Measurements from ENCODE around the gene ATP8B1. TPM values are rescaled to one million over a fixed set of nuclear protein-coding genes. Genes with fewer than 3 reads are reported as not detected.

ATP8B1 gene
- total and polyA plus RNA-seq, 2 donors (not counting 1 experiment from before 2014, with no cell fraction given) = 109 to 125 TPM

GRCh38 chr18:57744211-57744694, 58.9 kb downstream of the ATP8B1 start:
- H3K27me3 ChIP-seq (ENCODE audit: control insufficient read depth, insufficient read depth, low read length) = no peaks in the 10 kb centered on the region
- no peak overlapping the region for H2AFZ ChIP-seq (ENCODE audit: low read length)
- peak overlapping the region in 1 of 4 experiments; percentile 11 for H3K4me3 ChIP-seq (replicated peaks in 1 of 4; ENCODE audit: control extremely low read depth in 1 of 4, insufficient read depth in 1 of 4, low read depth in 3 of 4, low read length in 4 of 4)
- no peak overlapping the region for H3K9ac ChIP-seq (ENCODE audit: insufficient read depth, low read length)
- H4K20me1 ChIP-seq (ENCODE audit: control insufficient read depth, extremely low read depth, insufficient read depth, low read length) = no peaks in the 10 kb centered on the region
- peak; percentile 53 to 85 for DNase-seq (ENCODE audit: low read depth in 2 of 2)
- peaks cover 7% of the 10 kb centered on the region for H3K4me1 ChIP-seq (ENCODE audit: control insufficient read depth, extremely low read depth, insufficient read depth, low read length)
- no peak overlapping the region for H3K4me2 ChIP-seq (ENCODE audit: extremely low read depth, insufficient read depth, low read length)
- H3K9me3 ChIP-seq (ENCODE audit: control insufficient read depth, insufficient read depth, low read depth, low read length) = no peaks in the 10 kb centered on the region
- H3K36me3 ChIP-seq (ENCODE audit: control insufficient read depth, insufficient read depth, low read length) = peaks cover 4% of the 10 kb centered on the region
- TF ChIP-seq EZH2 (IDR thresholded peaks at IDR 0.05; ENCODE audit: low read length, missing control alignments) = no peak
- no peak for TF ChIP-seq CTCF (conservative IDR thresholded peaks at IDR 0.05 in 1 of 2, IDR thresholded peaks at IDR 0.05 in 1 of 2; ENCODE audit: low read depth in 1 of 2, low read length in 2 of 2)
- peaks cover 92% of the 10 kb centered on the region for H3K79me2 ChIP-seq (ENCODE audit: control insufficient read depth, insufficient read depth, low read length)
- H3K27ac ChIP-seq (ENCODE audit: insufficient read depth, low read length) = no peak overlapping the region

GRCh38 chr18:57743008-57743407, 60.1 kb downstream of the ATP8B1 start:
- H3K9ac ChIP-seq (ENCODE audit: insufficient read depth, low read length) = no peak overlapping the region
- peaks cover 1% of the 10 kb centered on the region for H4K20me1 ChIP-seq (ENCODE audit: control insufficient read depth, extremely low read depth, insufficient read depth, low read length)
- H3K4me1 ChIP-seq (ENCODE audit: control insufficient read depth, extremely low read depth, insufficient read depth, low read length) = peaks cover 5% of the 10 kb centered on the region
- no peaks in the 10 kb centered on the region for H3K27me3 ChIP-seq (ENCODE audit: control insufficient read depth, insufficient read depth, low read length)
- H3K27ac ChIP-seq (ENCODE audit: insufficient read depth, low read length) = no peak overlapping the region
- H3K9me3 ChIP-seq (ENCODE audit: control insufficient read depth, insufficient read depth, low read depth, low read length) = no peaks in the 10 kb centered on the region
- H3K4me3 ChIP-seq (replicated peaks in 1 of 4; ENCODE audit: control extremely low read depth in 1 of 4, insufficient read depth in 1 of 4, low read depth in 3 of 4, low read length in 4 of 4) = no peak overlapping the region
- TF ChIP-seq CTCF (conservative IDR thresholded peaks at IDR 0.05 in 1 of 2, IDR thresholded peaks at IDR 0.05 in 1 of 2; ENCODE audit: low read depth in 1 of 2, low read length in 2 of 2) (no peak), EZH2 (IDR thresholded peaks at IDR 0.05; ENCODE audit: low read length, missing control alignments) (no peak)
- peak; percentile 54 to 95 for DNase-seq (ENCODE audit: low read depth in 2 of 2)
- H3K36me3 ChIP-seq (ENCODE audit: control insufficient read depth, insufficient read depth, low read length) = peaks cover 4% of the 10 kb centered on the region
- H2AFZ ChIP-seq (ENCODE audit: low read length) = no peak overlapping the region
- no peak overlapping the region for H3K4me2 ChIP-seq (ENCODE audit: extremely low read depth, insufficient read depth, low read length)
- peaks cover 89% of the 10 kb centered on the region for H3K79me2 ChIP-seq (ENCODE audit: control insufficient read depth, insufficient read depth, low read length)

GRCh38 chr18:57741273-57741672, 61.8 kb downstream of the ATP8B1 start:
- Histone ChIP-seq H3K27me3 (ENCODE audit: control insufficient read depth, insufficient read depth, low read length) (no peaks in the 10 kb centered on the region), H3K4me1 (ENCODE audit: control insufficient read depth, extremely low read depth, insufficient read depth, low read length) (peaks cover 7% of the 10 kb centered on the region), H3K9ac (ENCODE audit: insufficient read depth, low read length) (no peak overlapping the region), H2AFZ (ENCODE audit: low read length) (no peak overlapping the region), H3K79me2 (ENCODE audit: control insufficient read depth, insufficient read depth, low read length) (peaks cover 87% of the 10 kb centered on the region), H3K36me3 (ENCODE audit: control insufficient read depth, insufficient read depth, low read length) (peaks cover 4% of the 10 kb centered on the region), H4K20me1 (ENCODE audit: control insufficient read depth, extremely low read depth, insufficient read depth, low read length) (peaks cover 2% of the 10 kb centered on the region), H3K4me3 (replicated peaks in 1 of 4; ENCODE audit: control extremely low read depth in 1 of 4, insufficient read depth in 1 of 4, low read depth in 3 of 4, low read length in 4 of 4) (no peak overlapping the region), H3K27ac (ENCODE audit: insufficient read depth, low read length) (no peak overlapping the region), H3K4me2 (ENCODE audit: extremely low read depth, insufficient read depth, low read length) (no peak overlapping the region), H3K9me3 (ENCODE audit: control insufficient read depth, insufficient read depth, low read depth, low read length) (no peaks in the 10 kb centered on the region)
- DNase-seq (ENCODE audit: low read depth in 2 of 2) = peak; percentile 27 to 46
- TF ChIP-seq CTCF (conservative IDR thresholded peaks at IDR 0.05 in 1 of 2, IDR thresholded peaks at IDR 0.05 in 1 of 2; ENCODE audit: low read depth in 1 of 2, low read length in 2 of 2) = no peak
- TF ChIP-seq EZH2 (IDR thresholded peaks at IDR 0.05; ENCODE audit: low read length, missing control alignments) = no peak

Measured in fibroblast of lung (primary cell).